Measurements from ENCODE around the gene FIGN.

The FIGN gene, protein sequence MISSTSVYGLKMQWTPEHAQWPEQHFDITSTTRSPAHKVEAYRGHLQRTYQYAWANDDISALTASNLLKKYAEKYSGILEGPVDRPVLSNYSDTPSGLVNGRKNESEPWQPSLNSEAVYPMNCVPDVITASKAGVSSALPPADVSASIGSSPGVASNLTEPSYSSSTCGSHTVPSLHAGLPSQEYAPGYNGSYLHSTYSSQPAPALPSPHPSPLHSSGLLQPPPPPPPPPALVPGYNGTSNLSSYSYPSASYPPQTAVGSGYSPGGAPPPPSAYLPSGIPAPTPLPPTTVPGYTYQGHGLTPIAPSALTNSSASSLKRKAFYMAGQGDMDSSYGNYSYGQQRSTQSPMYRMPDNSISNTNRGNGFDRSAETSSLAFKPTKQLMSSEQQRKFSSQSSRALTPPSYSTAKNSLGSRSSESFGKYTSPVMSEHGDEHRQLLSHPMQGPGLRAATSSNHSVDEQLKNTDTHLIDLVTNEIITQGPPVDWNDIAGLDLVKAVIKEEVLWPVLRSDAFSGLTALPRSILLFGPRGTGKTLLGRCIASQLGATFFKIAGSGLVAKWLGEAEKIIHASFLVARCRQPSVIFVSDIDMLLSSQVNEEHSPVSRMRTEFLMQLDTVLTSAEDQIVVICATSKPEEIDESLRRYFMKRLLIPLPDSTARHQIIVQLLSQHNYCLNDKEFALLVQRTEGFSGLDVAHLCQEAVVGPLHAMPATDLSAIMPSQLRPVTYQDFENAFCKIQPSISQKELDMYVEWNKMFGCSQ

DNA sequence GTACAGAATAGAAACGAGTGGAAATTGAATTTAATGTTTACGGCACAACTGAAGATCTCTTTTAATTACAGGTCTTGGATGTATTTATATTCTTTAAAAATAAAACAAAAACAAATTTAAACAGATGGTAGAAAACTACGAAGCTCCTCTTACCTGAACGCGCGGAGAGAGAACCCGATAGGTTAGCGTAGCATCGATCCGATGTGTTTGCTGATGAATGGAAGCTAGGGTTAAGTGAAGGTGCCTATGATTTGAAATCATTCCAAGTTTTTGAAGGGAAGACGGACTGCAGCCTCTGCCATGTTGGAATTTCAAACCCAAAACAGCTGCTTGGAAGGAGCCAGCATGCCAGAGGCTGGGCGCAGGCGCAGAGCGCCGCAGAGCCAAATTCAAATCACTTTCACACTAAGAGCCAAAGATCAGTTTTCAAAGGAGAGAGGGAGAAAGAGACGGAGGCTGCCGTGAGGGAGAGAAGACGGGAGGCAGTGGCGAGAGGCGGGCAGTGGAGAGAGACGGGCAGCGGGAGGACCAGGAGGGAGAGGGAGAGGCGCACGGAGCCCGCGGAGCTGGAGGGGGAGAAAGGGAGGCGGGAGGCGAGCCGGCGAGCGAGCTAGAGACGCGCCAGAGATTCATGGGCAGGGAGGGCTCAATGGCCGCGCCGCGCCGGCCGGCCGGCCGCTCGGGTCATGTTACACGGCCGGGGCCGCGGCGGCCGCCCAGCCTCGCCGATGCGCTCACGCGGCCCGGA lies at the start of gene FIGN:
Gene FIGN (minus strand): TSS at position 324 of the 748 bp plus-strand sequence. CDS start 1,081 bp downstream, outside the sequence.
- no peak for DNase-seq

GRCh38 chr2:163785162-163785561 lies 49.4 kb upstream of the FIGN start:
- DNase-seq = no peak

GRCh38 chr2:163779970-163780597 lies 44.3 kb upstream of the FIGN start:
- DNase-seq = no peak

DNA sequence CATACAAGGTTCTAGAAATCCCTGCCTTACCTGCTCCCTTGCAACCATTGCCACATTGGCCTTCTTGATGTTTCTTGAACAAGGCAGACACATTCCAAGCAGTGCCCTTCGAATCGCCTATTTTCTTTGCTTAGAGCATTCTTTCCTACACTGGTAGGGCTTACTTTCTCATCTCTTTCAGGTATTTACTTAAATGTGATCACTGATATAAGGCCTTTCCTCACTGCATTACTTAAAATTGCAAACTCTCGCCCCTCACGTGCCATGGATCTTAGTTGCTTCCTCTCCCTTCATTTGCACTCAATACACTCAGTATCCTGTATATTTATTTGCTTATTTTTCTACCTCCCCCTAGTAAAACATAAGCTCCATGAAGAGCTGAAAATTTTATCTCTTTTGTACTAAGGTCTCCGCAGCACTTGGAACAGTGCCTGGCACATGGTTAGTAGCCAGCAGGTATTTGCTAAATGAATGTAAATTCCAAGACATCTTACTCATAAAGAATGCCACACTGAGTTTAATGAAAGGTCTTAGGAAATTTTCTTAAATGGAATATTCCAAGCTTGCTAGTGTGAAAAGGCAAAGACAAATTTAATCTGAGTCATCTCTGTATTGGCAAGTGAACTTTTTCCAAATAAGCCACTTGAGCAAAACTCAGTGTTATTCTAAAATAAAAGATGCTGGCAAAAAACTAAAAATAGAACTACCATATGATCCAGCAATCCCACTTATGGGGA lies 42.4 kb upstream of the FIGN start:
- no peak for DNase-seq

GRCh38 chr2:163775304-163775703 lies 39.5 kb upstream of the FIGN start:
- no peak for DNase-seq

DNA sequence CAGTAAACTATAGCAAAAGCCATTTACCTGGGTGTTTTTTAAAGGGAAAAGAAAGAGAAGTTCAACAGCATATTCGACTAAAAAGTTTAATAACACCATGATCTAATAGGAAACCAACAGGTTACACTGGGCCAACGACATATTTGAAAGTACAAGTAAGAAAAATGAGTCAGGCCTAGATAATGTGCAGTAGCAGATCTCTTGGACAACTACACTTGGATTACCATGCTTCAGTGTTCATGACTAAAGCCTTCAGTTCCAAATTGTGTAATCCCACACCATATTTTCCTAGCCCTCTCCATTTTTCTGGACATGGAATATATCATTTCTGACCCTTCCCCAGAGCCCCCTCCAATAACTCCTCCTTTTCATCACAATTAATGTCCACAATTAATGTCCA lies 39.1 kb upstream of the FIGN start:
- DNase-seq = no peak

DNA sequence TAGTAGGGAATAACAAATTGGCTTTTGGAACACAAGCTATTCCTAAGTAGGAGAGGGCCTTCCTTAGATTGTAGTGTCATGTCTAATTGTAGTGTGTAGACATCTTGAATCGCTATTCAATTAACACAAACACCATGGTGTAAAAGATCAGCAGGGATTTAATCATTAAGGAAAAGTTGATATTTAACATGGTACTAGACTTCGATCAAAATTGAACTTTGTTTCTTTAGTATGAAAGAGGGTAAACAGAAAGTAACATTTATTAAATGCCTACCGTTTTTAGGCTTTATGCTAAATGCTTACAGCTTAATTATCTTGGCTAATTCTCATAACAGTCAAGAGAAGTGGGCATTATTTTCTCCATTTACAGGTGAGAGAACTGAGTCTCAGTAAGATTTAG lies 37.5 kb upstream of the FIGN start:
- no peak for DNase-seq

- DNase-seq = no peak
Observed at GRCh38 chr2:163771596-163771995, 35.8 kb upstream of the FIGN start.

DNA sequence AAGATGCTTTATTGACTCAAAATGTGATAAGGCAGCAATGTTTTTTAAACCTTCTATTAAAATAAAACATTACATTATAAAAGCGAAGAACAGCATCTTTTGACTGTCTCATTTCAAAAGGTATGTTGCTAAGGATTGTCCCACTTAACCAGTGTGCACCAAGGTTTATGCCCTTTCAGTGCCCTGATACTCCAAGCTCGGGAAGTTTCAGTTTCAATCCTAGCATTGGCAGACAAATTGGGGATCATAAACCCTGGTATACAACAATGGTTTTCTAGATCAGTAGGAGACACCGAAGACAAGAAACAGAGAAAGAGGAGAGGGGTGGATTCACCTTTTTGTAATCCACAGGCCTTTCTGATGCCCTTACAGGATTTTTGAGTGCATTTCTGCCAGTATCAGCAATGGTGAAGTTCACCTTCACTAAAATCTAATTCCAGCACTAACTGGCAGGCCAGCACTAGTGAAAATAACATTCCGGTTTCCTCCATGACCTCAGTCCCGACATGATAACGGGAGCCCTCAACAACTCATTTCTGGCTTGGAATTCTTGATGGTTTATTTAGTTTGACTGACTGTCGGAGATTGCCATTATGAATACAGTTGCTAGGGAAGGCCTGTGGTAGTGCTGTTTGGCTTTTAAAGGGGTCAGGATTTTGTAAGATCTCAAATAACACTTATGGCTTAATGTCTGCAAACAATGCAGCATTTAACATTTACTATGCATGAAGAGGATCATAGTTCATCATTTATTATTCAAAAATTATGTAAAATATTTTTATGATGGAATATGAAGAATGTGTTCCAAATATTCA lies 33.3 kb upstream of the FIGN start:
- DNase-seq = no peak

DNA sequence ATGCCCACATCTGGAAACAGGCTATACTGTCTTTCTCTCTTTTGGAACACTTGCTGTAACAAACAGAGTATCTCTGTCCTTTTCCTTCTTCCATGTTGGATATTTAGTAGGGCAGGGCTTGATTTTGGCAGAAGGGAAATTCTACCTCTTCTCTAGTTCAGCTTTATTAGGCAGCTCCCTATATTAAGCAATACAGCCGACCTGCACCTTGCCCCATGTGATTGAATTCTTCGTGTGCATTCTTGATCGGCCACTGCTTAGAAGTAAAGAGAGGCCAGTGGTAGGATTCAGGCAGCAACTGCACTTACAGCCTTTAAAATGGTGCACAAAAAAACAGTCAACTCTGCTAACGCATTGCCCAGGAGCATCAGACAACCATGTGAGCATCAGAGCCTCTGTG lies 31.3 kb upstream of the FIGN start:
- DNase-seq = no peak

- no peak for DNase-seq
Observed at GRCh38 chr2:163764566-163764965, 28.8 kb upstream of the FIGN start.

- no peak for DNase-seq
Observed at GRCh38 chr2:163759013-163759412, 23.2 kb upstream of the FIGN start.

DNA sequence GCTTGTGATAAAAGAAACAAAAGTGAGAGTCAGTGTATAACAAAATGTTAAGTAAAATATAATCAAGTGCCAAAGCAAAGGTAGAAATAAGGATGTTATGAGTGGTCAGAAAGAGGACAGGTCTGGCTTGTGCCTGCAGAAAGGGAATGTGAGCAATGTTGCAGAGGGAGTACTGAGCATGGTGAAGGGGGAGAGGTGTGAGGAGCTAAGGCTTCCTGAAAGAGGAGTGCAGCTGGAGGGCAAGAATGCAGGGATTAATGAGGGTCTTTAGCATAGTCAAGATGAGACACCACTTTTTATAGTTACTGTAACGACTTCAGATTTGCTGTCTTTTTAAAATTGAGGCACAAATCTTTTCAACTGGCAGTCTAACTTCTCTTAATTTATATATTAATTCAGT lies 22.0 kb upstream of the FIGN start:
- no peak for DNase-seq

- DNase-seq = no peak
Observed at GRCh38 chr2:163756588-163756987, 20.8 kb upstream of the FIGN start.

GRCh38 chr2:163755366-163755765 lies 19.6 kb upstream of the FIGN start:
- DNase-seq = no peak

DNA sequence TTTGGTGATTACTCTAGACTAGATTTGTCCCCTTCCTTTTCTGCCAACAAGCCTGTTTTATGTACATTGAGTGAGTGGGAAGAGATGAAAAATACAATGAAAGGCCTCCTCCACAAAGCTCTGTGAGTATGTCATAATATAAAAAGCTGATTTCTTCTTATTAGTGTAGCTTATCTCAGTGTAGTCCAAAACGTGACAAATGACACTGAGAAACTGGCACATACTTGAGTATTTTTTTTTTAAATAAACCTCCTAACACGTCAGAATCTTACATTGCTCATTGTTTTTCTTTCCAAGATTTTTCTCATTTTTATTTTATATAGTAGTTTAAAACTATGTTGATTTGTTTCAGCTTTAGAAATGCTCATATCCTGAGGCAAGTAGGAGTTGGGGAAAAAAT lies 17.9 kb upstream of the FIGN start:
- DNase-seq = no peak

DNA sequence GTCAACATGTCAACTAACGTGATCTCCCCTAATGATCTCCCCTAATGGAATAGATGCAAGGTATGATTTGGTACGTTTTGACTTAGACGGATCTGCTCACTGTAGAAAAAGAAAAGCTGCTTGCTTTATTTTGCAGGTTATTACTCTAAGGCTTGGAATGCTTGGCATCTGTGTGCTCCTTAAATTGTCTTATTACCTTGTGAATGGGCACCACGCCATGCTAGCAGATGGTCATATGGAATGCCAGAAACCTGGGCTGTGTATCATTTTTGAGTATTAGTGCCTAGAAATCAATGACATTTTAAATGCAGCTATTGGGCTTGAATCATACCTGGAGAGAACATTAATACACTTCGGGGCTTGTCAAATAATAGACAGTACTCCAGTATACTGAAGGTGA lies 16.5 kb upstream of the FIGN start:
- no peak for DNase-seq

DNA sequence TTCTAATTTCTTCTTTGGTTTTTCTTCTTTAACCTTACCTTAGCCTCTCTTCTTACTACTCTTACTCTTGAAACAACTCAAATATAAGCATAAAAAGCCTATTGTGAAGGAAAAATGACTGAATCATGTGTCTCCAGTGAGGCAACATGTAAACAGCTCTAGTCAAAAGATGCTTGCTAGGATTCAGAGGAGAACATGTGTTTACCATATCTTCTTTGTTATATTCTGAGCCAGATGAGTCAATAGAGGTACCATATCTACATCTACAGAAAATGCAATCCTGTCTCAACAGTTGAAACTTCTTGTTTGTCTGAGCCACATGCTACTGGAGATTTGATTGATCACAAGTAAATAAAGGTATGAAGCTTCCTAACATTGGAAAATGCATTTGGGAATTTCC lies 15.9 kb upstream of the FIGN start:
- no peak for DNase-seq

DNA sequence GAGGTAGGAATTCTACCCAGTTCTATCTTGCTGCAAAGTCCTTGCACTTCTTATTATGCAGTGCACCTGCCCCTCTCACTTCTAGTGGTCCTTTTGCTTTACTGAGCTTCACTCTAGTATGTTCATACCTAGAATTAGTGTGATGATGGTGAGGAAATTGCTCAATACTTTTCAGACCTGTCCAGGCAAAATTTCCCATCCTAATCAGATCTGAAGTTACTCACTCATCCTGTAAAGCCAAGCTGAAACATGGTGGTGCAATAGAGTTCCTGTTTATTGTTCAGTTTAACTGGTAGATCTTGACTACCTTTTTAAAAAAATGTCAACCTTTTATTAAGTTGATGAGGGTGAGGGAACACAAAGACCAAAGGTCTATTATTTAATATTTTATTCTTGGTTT lies 12.6 kb upstream of the FIGN start:
- DNase-seq = no peak

DNA sequence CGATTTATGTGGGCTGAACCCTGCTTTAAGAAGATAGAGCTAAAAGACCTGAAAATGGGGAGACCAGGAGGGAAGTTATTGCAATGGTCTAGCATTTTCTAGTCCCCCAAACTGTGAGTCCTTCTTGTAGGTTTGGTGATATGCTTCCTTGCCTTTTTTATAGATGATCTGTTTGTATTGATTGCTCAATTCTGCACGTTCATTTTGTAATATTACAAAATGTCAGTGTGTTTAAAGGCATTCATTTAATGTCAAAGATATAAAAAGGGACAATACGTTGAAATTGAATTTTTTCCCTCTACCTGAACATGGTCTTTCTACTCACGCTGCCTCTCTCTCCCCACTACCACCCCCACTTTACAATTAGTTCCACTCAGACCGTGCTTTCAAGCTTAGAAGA lies 5.6 kb upstream of the FIGN start:
- DNase-seq = no peak

- no peak for DNase-seq
Observed at GRCh38 chr2:163737563-163737962, 1.8 kb upstream of the FIGN start.

DNA sequence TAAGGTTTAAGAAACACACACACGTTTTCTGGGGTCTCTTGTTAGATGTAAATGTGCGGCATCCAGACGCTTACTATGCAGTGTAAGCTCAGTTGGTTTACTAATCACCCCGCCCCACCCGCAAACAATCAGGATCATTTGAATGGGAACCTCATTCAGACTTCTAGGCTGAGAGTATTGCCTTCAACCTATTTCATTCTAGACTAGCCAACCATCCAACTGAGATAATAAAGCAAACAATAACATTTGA lies 1.3 kb upstream of the FIGN start:
- no peak for DNase-seq

All from suppressor macrophage treated with lipopolysaccharide for 4 hours (primary cell).